Measurements from ENCODE around the gene CIROP.

The CIROP gene

GRCh38 chr14:23131482-23131881, 26.7 kb upstream of the CIROP start:
- DNase-seq (ENCODE audit: low read depth), result no peak

DNA sequence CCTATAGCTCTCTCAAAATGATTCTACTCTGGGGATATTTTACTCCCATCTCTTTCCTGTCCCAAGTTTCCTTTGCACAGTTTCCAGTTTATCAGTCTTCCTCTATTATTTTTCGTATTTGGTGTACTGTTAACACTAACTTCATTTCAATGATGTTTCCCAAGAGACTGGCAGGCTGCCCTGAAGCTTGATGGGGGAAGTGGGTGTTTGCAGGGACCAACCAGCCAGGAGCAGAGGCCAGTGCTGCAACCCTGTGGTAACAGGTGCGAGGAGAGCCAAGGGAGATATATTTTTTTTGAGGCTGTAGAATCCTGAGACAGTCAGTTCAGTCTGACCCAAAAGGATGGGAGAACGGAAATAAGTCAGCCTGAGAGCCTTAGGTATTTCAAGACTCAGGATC, 26.1 kb upstream of the CIROP start:
- DNase-seq (ENCODE audit: low read depth), result no peak

DNA sequence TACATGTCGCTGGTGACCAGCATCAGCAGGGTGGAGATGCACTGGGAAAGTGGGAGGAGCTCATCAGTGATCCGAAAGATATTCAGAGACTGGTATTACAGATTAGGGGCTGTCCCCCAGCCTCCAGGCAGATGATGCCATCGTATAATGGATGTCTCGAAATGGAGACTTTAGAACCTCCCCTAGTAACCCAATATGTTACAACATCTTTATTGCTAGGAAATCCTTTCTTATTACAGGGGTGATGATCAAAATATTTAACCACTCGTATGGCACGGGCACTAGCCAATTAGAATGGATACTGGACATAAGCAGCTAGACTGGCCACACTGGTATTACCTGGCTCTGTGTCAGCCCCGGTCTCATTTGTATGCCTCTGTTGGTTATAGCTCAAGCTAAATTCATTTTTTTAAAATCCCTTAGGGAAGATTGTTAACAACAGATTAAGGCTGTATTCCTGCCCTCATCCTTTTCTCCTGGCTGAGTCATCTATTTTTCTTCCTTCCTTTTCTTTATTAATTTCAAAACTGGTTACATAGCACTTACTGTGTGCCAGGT, 25.0 kb upstream of the CIROP start:
- DNase-seq (ENCODE audit: low read depth), result no peak

- no peak for DNase-seq (ENCODE audit: low read depth)
Observed at GRCh38 chr14:23128969-23129758, 24.4 kb upstream of the CIROP start.

DNA sequence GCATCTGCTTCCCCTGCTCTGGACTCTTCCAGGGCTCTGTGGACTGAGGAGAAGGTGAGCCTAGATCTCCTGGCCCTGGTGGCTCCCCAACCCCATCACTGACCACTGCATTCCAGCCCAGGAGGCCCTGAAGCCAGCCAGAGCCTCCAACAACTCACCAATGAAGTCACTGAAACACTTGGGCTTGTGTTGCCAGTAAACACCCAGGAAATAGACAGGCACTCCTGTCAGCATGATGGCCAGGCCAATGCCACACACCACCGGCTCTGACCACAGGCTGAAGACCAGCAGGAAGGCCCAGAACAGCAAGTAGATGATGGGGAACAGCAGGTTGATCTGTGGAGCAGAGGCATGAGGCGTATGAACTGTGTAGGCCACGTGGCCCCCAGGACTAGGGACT, 23.1 kb upstream of the CIROP start:
- no peak for DNase-seq (ENCODE audit: low read depth)

DNA sequence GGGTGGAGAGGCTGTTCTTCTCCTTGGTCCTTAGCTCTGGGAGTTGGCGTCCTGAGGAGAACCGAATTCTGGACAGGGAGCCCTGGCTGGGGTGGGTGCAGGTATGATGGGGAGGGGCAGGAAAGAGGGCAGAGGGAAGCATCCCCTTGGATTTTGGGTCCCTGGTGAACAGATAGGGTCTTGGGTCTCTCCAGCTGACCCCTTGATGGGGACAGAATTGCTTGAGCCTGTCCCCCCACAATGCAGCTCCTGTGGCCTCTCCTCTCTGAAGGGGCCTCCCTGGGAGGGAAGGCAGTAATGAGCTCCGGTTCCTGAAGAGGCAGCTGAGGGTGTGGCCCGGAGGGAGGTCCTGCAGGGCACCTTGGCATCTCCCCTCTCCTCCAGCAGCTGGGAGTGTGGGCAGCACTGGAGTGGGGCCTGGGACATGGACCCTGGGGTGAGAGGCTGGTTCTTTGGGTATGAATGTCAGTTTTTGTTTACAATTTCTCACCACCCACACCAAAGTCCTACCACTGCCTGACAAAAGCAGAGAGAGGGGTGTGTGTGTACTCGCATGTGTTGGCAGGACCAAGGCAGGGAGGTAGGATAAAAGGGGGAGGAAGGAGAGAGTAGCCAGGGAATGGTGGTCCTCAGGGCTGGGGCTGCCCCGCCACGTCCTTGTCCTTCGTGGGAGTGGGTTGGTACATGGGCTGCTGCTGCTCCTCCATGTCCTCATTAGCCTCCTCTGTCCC, 21.9 kb upstream of the CIROP start:
- DNase-seq (ENCODE audit: low read depth), result no peak

DNA sequence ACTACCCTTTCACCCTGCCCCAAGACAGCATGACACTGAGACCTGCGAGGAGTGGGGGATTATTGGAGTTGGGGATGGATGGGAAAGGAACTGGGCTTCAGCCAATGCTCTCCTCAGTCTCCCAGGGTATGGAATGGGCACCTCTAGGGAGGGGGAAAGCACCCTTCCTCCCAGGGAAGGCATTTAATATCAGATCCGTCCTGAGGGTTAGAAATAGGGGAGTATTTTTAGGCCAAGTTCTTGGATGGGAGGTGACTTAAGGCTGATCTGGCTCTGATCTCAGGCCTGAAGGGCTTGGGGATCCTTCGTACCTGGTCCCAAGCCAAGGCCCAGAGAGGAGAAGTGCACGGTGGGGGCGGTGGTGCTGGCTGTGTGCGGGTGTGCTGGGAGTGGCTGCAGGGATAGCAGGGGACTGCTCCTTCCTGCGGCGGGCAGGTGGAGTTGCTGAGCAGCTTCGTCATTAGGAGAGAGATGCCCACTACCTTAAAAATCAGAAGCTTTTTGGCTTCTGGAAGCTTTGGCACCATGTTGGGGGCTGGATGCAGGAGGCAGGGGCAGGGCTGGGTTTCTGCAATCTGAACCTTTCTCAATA, 21.2 kb upstream of the CIROP start:
- DNase-seq (ENCODE audit: low read depth), result no peak

- no peak for DNase-seq (ENCODE audit: low read depth)
Observed at GRCh38 chr14:23125011-23125410, 20.2 kb upstream of the CIROP start.

- no peak for DNase-seq (ENCODE audit: low read depth)
Observed at GRCh38 chr14:23124337-23124954, 19.7 kb upstream of the CIROP start.

GRCh38 chr14:23123419-23123818, 18.6 kb upstream of the CIROP start:
- DNase-seq (ENCODE audit: low read depth), result no peak

- no peak for DNase-seq (ENCODE audit: low read depth)
Observed at GRCh38 chr14:23122086-23122485, 17.3 kb upstream of the CIROP start.

- DNase-seq (ENCODE audit: low read depth), result peak; percentile 52
Observed at GRCh38 chr14:23121361-23121771, 16.6 kb upstream of the CIROP start.

GRCh38 chr14:23120541-23121251, 15.9 kb upstream of the CIROP start:
- peak; percentile 89 for DNase-seq (ENCODE audit: low read depth)

DNA sequence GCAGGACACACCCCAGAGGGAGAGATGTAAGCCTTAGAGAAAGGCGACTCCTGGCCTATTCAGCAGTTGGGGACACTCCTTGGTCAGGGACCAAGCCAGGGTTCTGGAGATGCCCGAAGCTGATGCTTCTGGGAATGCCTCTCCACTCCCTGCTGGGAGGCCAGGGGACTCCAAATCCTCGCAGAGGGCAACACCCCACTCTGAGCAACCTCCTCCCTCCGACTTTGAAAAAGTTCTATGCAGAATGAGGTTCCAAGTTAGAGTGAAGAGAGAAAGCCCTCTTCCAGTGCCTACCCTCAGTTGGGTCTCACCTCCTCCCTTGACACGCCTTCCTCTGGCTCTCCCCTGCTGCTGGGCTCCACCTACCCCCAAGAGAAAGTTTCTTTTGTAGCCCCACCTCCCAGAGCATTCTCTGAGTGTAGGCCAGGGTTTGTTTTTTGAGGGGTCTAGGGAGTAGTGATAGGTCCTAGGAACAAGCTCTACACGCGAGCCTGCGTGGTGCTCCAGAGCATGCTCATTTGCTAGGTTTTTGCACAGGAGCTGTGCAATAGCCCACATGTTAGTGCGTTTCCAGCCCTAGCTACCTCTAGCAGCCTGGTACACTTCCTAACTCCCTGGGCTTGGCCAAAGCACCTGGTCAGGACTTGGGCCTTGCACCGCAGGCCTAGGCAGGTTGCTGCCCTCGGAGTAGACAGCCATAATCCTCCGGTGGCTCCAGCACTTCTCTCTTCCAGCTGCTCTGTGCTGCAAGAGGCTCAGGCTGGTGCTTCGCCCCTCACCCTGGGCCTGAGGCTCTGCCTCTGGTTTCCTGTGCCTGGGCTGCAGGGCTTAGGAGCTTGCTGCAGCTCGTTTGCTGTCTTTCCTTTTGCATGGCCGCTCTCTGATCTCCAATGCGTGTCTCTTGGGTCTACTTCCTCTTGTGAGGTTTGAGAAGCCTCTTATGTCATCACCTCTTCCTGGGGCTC, 14.9 kb upstream of the CIROP start:
- no peak for DNase-seq (ENCODE audit: low read depth)

- no peak for DNase-seq (ENCODE audit: low read depth)
Observed at GRCh38 chr14:23118506-23119362, 13.9 kb upstream of the CIROP start, which contains the start of gene CEBPE. Gene CEBPE (minus strand): TSS chr14:23119255. CDS start chr14:23119091, 164 bp downstream.

GRCh38 chr14:23117371-23118020, 12.7 kb upstream of the CIROP start:
- DNase-seq (ENCODE audit: low read depth), result no peak

GRCh38 chr14:23115918-23116317, 11.1 kb upstream of the CIROP start:
- no peak for DNase-seq (ENCODE audit: low read depth)

- DNase-seq (ENCODE audit: low read depth), result peak; percentile 99
Observed at GRCh38 chr14:23115039-23115731, 10.4 kb upstream of the CIROP start.

Measured in ELR (cell line).